Fibroblast of lung (primary cell): Measurements from ENCODE around the gene CYP2W1. TPM values are rescaled to one million over a fixed set of nuclear protein-coding genes. Genes with fewer than 3 reads are reported as not detected.

ENCODE experiments used
- DNase-seq, 2 donors: peaks; one replicate each; pipeline versions ENCODE4 v3.0.0 to v3.0.0-alpha.2; 2010; ENCODE audit warnings: low read depth in 2 of 2
- H2AFZ ChIP-seq: 2 replicates; pipeline ENCODE4 v1.5.1; 2012; ENCODE audit warnings: low read length, control low read depth, inconsistent platforms
- H3K27ac ChIP-seq: 2 replicates; pipeline ENCODE4 v1.5.1; 2011; ENCODE audit warnings: low read length, control low read depth; ENCODE audit not compliant: insufficient read depth
- H3K27me3 ChIP-seq: 2 replicates; pipeline ENCODE4 v1.5.1; 2011; ENCODE audit warnings: mild to moderate bottlenecking, low read length; ENCODE audit not compliant: control insufficient read depth, insufficient read depth
- H3K36me3 ChIP-seq: 2 replicates; pipeline ENCODE4 v1.5.1; 2011; ENCODE audit warnings: low read length; ENCODE audit not compliant: control insufficient read depth, insufficient read depth
- H3K4me1 ChIP-seq: 2 replicates; pipeline ENCODE4 v1.5.1; 2011; ENCODE audit warnings: low read length; ENCODE audit not compliant: control insufficient read depth, insufficient read depth; ENCODE audit errors: extremely low read depth
- H3K4me2 ChIP-seq: 2 replicates; pipeline ENCODE4 v1.5.1; 2011; ENCODE audit warnings: low read length, control low read depth; ENCODE audit not compliant: insufficient read depth; ENCODE audit errors: extremely low read depth
- H3K4me3 ChIP-seq, 4 experiments: fragments of 200-600 bp in 1 of 4; sonication (generic) in 1 of 4; replicated peaks in 1 of 4; 2 replicates each; pipeline ENCODE4 v1.5.1; 2011 to 2016; ENCODE audit warnings: low read length in 4 of 4, low read depth in 3 of 4, mild to moderate bottlenecking in 3 of 4, control low read depth in 2 of 4, inconsistent platforms in 1 of 4, mixed read lengths in 1 of 4; ENCODE audit not compliant: insufficient read depth in 1 of 4; ENCODE audit errors: control extremely low read depth in 1 of 4
- H3K79me2 ChIP-seq: 2 replicates; pipeline ENCODE4 v1.5.1; 2012; ENCODE audit warnings: mild to moderate bottlenecking, low read length, inconsistent platforms; ENCODE audit not compliant: control insufficient read depth, insufficient read depth
- H3K9ac ChIP-seq: 2 replicates; pipeline ENCODE4 v1.5.1; 2011; ENCODE audit warnings: mild to moderate bottlenecking, low read length, control low read depth; ENCODE audit not compliant: insufficient read depth
- H3K9me3 ChIP-seq: 2 replicates; pipeline ENCODE4 v1.5.1; 2012; ENCODE audit warnings: low read depth, low read length; ENCODE audit not compliant: control insufficient read depth, insufficient read depth
- H4K20me1 ChIP-seq: 2 replicates; pipeline ENCODE4 v1.5.1; 2011; ENCODE audit warnings: low read length; ENCODE audit not compliant: control insufficient read depth, insufficient read depth; ENCODE audit errors: extremely low read depth
- CTCF ChIP-seq, 2 donors: IDR thresholded peaks in 1 of 2; conservative IDR thresholded peaks in 1 of 2; 1 replicate in 1 of 2; 2 replicates in 1 of 2; pipeline ENCODE4 v1.5.1; 2011 to 2012; ENCODE audit warnings: low read length in 2 of 2, control low read depth in 1 of 2, inconsistent platforms in 1 of 2, low read depth in 1 of 2, mild to moderate bottlenecking in 1 of 2
- EZH2 ChIP-seq: IDR thresholded peaks from 2 replicates; pipeline ENCODE4 v1.5.1; 2012; ENCODE audit warnings: low read length, control low read depth, mild to moderate bottlenecking; ENCODE audit errors: missing control alignments
- polyA plus RNA-seq, 2 donors: library from polyadenylated mRNA; depleted of rRNA in 1 of 2; stranded (reverse) in 1 of 2; unstranded in 1 of 2; fragments of >200 nt; gene quantifications; 2 replicates each; pipeline ENCODE4 v1.2.1, GENCODE V29; 2011 to 2012; ENCODE audit warnings: missing spikeins in 1 of 2
- total RNA-seq: library from RNA; depleted of rRNA; stranded (reverse); fragments of >200 nt; gene quantifications from 2 replicates; pipeline ENCODE4 v1.2.1, GENCODE V29; 2014

The CYP2W1 gene
- total and polyA plus RNA-seq, 2 donors (not counting 1 experiment from before 2014, with no cell fraction given), result not detected

DNA sequence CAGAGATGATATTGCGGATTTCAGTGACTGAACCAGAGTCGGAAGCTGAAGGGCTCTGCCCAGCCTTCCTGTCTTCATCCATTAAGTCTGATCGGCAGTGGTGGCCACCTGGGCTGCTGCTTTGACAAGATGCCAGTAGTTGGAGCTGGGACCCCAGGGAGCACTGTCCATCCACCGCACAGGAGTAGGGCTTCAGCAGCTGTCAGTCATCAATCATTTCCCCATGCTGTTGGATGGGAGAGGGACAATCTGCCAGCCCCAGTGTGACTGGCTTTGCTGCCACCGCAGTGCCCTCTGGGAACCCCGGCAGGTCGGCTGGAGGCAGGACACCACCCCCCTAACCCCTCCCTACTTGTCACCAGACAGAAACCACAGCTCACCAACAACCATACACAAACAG lies 38.4 kb downstream of the CYP2W1 start:
- Histone ChIP-seq H3K4me2 (no peak overlapping the region), H3K27ac (no peak overlapping the region), H3K4me1 (no peaks in the 10 kb centered on the region), H3K9me3 (no peaks in the 10 kb centered on the region), H3K79me2 (peaks cover 21% of the 10 kb centered on the region), H3K4me3 (no peak overlapping the region), H2AFZ (no peak overlapping the region), H4K20me1 (no peaks in the 10 kb centered on the region), H3K9ac (no peak overlapping the region), H3K27me3 (no peaks in the 10 kb centered on the region), H3K36me3 (peaks cover 7% of the 10 kb centered on the region)
- DNase-seq, result no peak
- TF ChIP-seq CTCF (conservative IDR thresholded peaks at IDR 0.05 in 1 of 2, IDR thresholded peaks at IDR 0.05 in 1 of 2; ENCODE audit: low read depth in 1 of 2, low read length in 2 of 2), result no peak
- no peak for TF ChIP-seq EZH2

- Histone ChIP-seq H3K9ac (no peak overlapping the region), H3K27me3 (no peaks in the 10 kb centered on the region), H3K4me2 (no peak overlapping the region), H3K4me1 (no peaks in the 10 kb centered on the region), H3K79me2 (peaks cover 26% of the 10 kb centered on the region), H4K20me1 (no peaks in the 10 kb centered on the region), H3K36me3 (peaks cover 7% of the 10 kb centered on the region), H2AFZ (no peak overlapping the region), H3K27ac (no peak overlapping the region), H3K9me3 (no peaks in the 10 kb centered on the region), H3K4me3 (no peak overlapping the region)
- DNase-seq, result no peak
- no peak for TF ChIP-seq EZH2
- TF ChIP-seq CTCF (conservative IDR thresholded peaks at IDR 0.05 in 1 of 2, IDR thresholded peaks at IDR 0.05 in 1 of 2; ENCODE audit: low read depth in 1 of 2, low read length in 2 of 2), result no peak
These were observed 39.0 kb downstream of the CYP2W1 start for GRCh38 chr7:1021931-1022330.

DNA sequence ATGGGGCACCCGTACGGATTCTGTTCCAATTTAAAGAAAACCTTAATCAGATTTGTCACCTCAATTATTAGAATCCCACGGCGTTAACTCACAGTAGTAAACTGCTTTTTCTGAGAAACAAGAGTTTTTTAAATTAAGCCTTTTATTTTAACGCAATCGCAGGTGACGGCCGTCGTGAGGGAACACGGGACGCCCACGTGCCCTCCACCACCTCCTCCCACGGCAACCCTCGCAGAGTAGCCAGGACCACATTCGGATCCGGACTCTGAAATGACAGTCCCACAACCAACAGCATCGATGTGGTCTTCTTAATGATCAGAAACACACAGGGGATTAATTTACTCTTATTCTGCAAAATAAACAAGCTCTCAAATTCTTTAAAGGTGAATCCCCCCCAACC lies 39.4 kb downstream of the CYP2W1 start:
- Histone ChIP-seq H3K4me3 (no peak overlapping the region), H3K27ac (no peak overlapping the region), H3K36me3 (peaks cover 7% of the 10 kb centered on the region), H3K4me2 (no peak overlapping the region), H3K27me3 (no peaks in the 10 kb centered on the region), H4K20me1 (no peaks in the 10 kb centered on the region), H3K9ac (no peak overlapping the region), H3K79me2 (peaks cover 30% of the 10 kb centered on the region), H3K9me3 (no peaks in the 10 kb centered on the region), H2AFZ (no peak overlapping the region), H3K4me1 (no peaks in the 10 kb centered on the region)
- TF ChIP-seq EZH2 (no peak), CTCF (conservative IDR thresholded peaks at IDR 0.05 in 1 of 2, IDR thresholded peaks at IDR 0.05 in 1 of 2; ENCODE audit: low read depth in 1 of 2, low read length in 2 of 2) (no peak)
- DNase-seq, result no peak
